BJ (cell line): ENCODE data around the gene VPS26C. TPM values are rescaled to one million over a fixed set of nuclear protein-coding genes. Genes with fewer than 3 reads are reported as not detected.

ENCODE experiments used
- CTCF ChIA-PET: fragments of 350-600 bp; formaldehyde crosslinking; extraction: SDS; loops from one replicate; lab custom pipeline; 2021; ENCODE audit warnings: antibody characterized with exemption, inconsistent platforms; lab: Yijun Ruan, JAX
- POLR2A ChIA-PET: fragments of 300-600 bp; sonication (Branson Sonifier 250); formaldehyde crosslinking; extraction: SDS; loops from one replicate; lab custom pipeline; 2021; ENCODE audit warnings: antibody characterized with exemption; lab: Charles Lee
- DNase-seq: peaks from one replicate; pipeline ENCODE4 v3.0.0-alpha.2; 2011; ENCODE audit warnings: low read depth
- H3K27me3 ChIP-seq: 2 replicates; pipeline ENCODE4 v1.6.0; 2011; ENCODE audit warnings: low read length; ENCODE audit not compliant: control insufficient read depth, insufficient read depth
- H3K36me3 ChIP-seq: 2 replicates; pipeline ENCODE4 v1.5.1; 2011; ENCODE audit warnings: low read length; ENCODE audit not compliant: control insufficient read depth, insufficient read depth
- H3K4me3 ChIP-seq: 2 replicates; pipeline ENCODE4 v1.5.1; 2011; ENCODE audit warnings: low read depth, mild to moderate bottlenecking, control low read depth, low read length
- polyA plus RNA-seq: library from polyadenylated mRNA; depleted of rRNA; stranded (reverse); fragments of >200 nt; gene quantifications from 2 replicates; pipeline ENCODE4 v1.2.3, GENCODE V29; 2011
- TF ChIP-seq, protein P1 (sequence below): IDR thresholded peaks from 2 replicates; pipeline ENCODE4 v1.5.1; 2011; ENCODE audit warnings: low read depth, mild to moderate bottlenecking, control low read depth, inconsistent platforms, low read length, moderate library complexity; ENCODE audit not compliant: insufficient read depth

VPS26C gene
- polyA plus RNA-seq, 1 experiment, result 63.3 TPM

DNA sequence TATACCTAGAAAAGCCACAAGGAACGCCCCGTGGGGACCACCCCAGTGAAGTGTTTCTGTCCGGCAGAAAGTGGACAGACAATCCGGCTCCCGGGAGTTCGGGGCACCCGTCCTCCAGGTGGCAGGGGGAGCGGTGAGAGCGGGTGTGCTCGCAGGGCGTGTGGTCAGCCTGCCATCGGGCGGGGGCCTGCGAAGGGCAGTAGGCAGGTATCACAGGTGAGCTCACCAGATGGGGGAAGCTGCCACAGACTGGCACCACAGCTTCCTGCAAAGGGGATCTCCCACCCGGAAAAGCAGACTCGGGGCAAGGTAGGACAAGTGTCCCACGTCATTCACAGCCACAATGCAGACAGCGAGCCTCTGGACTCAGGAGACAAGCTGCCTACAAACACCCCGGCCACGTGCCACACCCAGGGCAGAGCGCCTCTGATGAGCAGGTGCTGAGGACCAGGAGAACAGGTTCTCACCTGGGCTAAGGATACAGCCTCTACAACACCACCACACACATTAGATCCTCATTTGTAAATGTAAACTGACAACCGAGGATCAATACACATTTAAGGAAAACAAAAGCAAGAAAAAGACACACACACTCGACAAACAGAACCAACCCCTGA, 36.4 kb downstream of the VPS26C start:
- TF ChIP-seq, protein P1, sequence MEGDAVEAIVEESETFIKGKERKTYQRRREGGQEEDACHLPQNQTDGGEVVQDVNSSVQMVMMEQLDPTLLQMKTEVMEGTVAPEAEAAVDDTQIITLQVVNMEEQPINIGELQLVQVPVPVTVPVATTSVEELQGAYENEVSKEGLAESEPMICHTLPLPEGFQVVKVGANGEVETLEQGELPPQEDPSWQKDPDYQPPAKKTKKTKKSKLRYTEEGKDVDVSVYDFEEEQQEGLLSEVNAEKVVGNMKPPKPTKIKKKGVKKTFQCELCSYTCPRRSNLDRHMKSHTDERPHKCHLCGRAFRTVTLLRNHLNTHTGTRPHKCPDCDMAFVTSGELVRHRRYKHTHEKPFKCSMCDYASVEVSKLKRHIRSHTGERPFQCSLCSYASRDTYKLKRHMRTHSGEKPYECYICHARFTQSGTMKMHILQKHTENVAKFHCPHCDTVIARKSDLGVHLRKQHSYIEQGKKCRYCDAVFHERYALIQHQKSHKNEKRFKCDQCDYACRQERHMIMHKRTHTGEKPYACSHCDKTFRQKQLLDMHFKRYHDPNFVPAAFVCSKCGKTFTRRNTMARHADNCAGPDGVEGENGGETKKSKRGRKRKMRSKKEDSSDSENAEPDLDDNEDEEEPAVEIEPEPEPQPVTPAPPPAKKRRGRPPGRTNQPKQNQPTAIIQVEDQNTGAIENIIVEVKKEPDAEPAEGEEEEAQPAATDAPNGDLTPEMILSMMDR, result no peak
- H3K27me3 ChIP-seq, result no peaks in the 10 kb centered on the region
- POLR2A ChIA-PET, result no interaction called here
- H3K36me3 ChIP-seq, result peaks cover 37% of the 10 kb centered on the region
- CTCF ChIA-PET, result no interaction called here
- no peak overlapping the region for H3K4me3 ChIP-seq
- DNase-seq, result no peak

DNA sequence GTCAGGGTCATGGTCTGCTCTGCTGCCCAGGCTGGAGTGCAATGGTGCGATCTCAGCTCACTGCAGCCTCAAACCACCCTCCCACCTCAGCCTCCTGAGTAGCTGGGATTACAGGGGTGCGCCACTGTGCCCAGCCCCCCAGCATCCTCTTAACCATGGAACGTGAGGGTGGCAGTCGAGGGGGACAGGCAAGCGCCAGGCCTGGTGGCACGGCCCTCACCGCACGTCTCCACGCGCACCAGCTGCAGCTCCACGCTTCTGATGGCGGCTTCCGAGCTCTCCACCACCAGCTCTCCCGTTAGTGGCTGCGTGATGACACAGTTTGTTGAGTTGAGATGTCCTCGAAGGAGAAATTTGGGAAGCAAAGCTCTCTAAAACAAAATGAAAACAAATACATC, 39.1 kb downstream of the VPS26C start:
- CTCF ChIA-PET, result interaction anchor here (0.7 kb wide), 1 partner anchor 336 kb away, joined by 3 read pairs; no protein-coding TSS in a partner anchor
- POLR2A ChIA-PET, result no interaction called here

DNA sequence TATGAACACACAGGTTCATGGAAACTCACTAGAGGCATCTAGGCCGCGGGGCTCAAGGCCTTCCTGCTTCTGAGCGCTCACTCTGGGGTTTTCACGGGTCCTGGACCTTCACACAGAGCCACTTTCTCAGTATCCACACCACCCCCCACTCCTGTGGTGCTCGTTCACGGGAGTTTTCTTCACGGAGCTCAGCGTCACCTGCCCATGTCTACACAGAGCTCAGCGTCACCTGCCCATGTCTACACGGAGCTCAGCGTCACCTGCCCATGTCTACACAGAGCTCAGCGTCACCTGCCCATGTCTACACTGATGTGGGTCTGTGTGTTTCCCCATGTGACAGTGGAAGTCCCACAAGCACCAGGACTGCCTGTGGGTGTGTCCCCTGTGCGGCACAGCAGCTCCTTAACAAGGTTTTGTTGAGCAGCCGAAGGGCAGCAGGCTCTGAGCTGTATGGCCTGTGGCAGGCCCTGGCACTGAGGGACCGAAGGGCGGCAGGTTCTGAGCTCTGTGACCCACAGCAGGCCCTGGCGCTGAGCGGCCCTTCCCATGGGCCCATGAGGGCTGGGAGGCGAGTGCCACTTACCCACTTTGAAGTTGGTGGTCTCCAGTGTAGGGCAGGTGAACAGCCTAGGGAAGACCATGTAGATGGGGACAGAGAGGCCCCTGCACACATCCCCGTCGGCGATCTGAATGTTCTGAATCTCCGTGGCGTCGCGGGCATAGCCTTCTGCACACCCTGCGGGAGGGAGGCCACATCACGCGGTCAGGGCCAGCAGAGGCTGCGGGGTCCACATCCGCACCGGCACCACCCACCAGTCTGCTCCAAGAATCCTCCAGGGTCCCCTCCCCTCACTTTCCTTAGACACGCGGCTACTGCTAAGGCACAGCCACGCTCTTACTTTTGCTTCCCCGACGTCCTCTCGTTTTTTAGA, 39.8 kb downstream of the VPS26C start:
- H3K4me3 ChIP-seq, result no peak overlapping the region
- CTCF ChIA-PET, result interaction anchor here (0.7 kb wide), 1 partner anchor 337 kb away, joined by 3 read pairs; no protein-coding TSS in a partner anchor
- H3K27me3 ChIP-seq, result no peaks in the 10 kb centered on the region
- no peak for DNase-seq
- TF ChIP-seq, protein P1, result no peak
- POLR2A ChIA-PET, result no interaction called here
- peaks cover 38% of the 10 kb centered on the region for H3K36me3 ChIP-seq

More for the DNA sequence above, 39.1 kb downstream of the VPS26C start:
- TF ChIP-seq, protein P1, result no peak
- Histone ChIP-seq H3K27me3 (no peaks in the 10 kb centered on the region), H3K36me3 (peaks cover 41% of the 10 kb centered on the region), H3K4me3 (no peak overlapping the region)
- DNase-seq, result no peak

DNA sequence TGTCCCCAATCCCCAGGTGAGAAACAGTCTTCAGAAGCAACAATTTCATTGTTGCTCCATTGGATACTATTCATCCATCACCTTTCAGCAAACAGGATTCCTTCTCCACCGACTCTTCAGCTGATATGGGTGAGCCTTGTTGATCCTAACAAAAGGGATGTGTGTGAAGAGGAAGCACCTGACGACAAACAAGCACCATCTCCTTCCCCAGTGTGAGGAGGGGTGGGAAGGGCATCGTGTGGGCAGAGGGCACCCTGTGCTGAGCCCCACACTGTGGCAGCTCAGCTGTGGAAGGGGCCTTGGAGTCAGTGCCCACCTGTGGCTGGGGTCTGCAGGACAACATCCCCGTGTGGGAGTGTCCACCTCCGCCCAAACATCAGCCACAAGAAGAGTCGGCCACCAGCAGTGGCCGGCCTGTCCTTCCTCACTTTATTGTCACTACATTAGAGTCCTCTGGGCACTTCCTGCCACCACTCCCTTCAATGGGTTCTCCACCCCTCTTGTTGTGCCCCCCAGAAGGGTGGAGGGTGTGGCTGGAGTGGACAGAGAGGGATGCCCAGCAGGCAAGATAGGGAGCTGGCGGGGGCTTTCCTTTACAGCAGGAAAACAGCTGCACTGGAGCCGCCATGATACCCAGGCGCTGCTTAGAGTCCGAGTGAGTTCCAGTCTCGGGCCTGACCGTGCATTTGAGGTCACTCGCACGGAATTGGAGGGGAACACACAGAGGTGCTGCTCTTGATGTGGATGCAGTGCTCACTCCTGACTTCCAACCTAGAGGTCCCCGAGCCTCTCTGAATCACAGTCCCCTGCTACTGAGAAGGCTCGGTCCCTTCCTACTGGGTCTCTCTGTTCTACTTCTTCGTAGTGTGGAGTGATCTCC, 40.9 kb downstream of the VPS26C start:
- peaks cover 31% of the 10 kb centered on the region for H3K36me3 ChIP-seq
- POLR2A ChIA-PET, result no interaction called here

More for the DNA sequence above, 40.9 kb downstream of the VPS26C start:
- no peaks in the 10 kb centered on the region for H3K27me3 ChIP-seq
- TF ChIP-seq, protein P1, result no peak
- no peak overlapping the region for H3K4me3 ChIP-seq
- DNase-seq, result no peak
- CTCF ChIA-PET, result no interaction called here
